ENCODE results near the gene ARHGDIA.
"Not testable (repeated sequence)": the region's sequence is repeated elsewhere in the genome, so short reads cannot be mapped to it uniquely, and the experiment has no call there.

The ARHGDIA gene

DNA sequence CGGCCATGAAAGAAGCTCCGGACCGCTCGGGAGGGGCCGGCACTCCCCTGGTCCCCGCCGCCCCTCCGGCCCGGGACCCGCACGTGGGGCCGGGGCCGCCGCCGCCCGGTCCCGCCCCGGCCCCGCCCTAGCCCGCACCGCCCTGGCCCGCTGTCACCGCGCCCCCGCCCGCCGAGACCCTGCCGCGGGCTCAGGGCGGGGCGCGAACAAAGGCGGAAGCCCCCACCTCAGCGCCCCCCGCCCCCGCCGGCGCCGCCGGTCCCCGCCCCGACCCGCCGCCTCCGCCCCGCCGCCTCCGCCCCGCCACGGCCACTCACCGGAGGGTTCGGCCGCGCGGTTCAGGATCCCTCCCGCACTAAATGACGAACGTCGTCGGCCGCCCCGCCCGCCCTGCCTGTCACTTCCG, at the start of gene ARHGDIA:
ARHGDIA (minus strand) TSS at position 357 of the 406 bp plus-strand sequence. CDS start 1,407 bp downstream, outside the sequence.
- H3K4me1 ChIP-seq (ENCODE audit: control insufficient read depth, insufficient read depth, low read length, unreplicated experiment): peaks cover 29% of the 10 kb centered on the region
- peak within 1 kb of the TSS; percentile 97 for H3K4me3 ChIP-seq (ENCODE audit: low read depth, low read length)
- no peaks in the 10 kb centered on the region for H3K27me3 ChIP-seq (ENCODE audit: insufficient read depth, low read length)
- peaks cover 30% of the 10 kb centered on the region for H3K79me2 ChIP-seq (ENCODE audit: control insufficient read depth, insufficient read depth, low read length, unreplicated experiment)
- H3K27ac ChIP-seq (ENCODE audit: low read depth, low read length): peak within 1 kb of the TSS; percentile 97
- H2AFZ ChIP-seq (ENCODE audit: low read length, unreplicated experiment): peak within 1 kb of the TSS; percentile 93
- H3K36me3 ChIP-seq (ENCODE audit: insufficient read depth, low read length): no peaks in the 10 kb centered on the region

DNA sequence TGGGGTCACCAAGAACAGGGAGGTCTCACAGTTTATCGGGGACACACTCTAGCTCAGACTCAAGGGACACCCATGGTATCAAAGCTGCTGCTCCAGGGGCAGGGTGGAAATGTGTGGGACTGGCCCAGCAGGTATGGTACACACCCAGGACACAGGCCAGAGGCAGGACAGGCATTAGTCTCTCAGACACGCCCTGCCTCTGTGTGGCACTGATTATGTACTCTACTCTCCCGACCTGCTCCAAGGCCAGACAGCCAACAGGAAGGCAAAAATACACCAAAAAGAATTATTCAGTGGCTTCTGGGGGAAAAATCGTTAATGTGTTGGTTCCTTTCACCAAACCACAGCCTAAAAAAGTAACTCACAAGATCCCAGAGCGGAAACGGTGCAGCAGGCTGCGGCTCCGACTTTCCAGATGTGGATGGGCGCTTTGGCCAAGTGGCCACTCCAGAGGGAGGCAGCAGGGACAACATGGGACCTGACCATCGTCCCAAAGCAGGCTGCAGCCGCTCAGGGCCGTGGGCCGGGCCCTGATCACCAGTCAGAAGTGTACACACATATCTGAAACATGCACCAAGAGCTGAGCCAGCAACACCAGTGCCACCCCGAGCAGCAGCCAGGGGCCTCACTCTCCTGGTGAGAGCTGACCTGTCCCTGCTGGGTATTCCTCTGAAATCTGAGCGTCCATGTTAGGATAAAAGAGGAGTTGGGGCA, 47.9 kb upstream of the ARHGDIA start:
- Histone ChIP-seq H3K4me1 (ENCODE audit: control insufficient read depth, insufficient read depth, low read length, unreplicated experiment) (peaks cover 18% of the 10 kb centered on the region), H2AFZ (ENCODE audit: low read length, unreplicated experiment) (no peak overlapping the region), H3K27me3 (ENCODE audit: insufficient read depth, low read length) (no peaks in the 10 kb centered on the region), H3K79me2 (ENCODE audit: control insufficient read depth, insufficient read depth, low read length, unreplicated experiment) (peaks cover 44% of the 10 kb centered on the region), H3K4me3 (ENCODE audit: low read depth, low read length) (no peak overlapping the region), H3K27ac (ENCODE audit: low read depth, low read length) (no peak overlapping the region), H3K36me3 (ENCODE audit: insufficient read depth, low read length) (peaks cover 5% of the 10 kb centered on the region; the same call in 1 of the 2 replicates)

DNA sequence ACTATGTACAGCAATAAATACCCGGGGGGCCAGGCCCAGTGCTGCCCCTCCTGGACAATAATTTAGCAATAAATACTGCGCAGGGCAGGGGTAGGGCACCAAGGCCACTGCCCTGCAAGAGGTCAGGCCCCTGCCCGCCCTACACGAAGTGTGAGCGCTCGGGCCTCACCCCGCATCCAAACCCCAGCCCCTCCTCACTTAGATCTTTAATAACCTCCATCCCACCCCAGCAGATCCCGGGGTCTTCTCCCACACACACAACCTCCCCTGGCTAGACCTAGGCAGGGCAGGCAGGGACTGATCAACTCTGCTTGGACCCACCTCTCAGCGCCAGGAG, 47.2 kb upstream of the ARHGDIA start:
- not testable (repeated sequence) for H3K36me3 ChIP-seq (ENCODE audit: insufficient read depth, low read length); H3K27ac ChIP-seq (ENCODE audit: low read depth, low read length); H3K27me3 ChIP-seq (ENCODE audit: insufficient read depth, low read length); H2AFZ ChIP-seq (ENCODE audit: low read length, unreplicated experiment)
- peaks cover 12% of the 10 kb centered on the region for H3K4me1 ChIP-seq (ENCODE audit: control insufficient read depth, insufficient read depth, low read length, unreplicated experiment)
- peaks cover 39% of the 10 kb centered on the region for H3K79me2 ChIP-seq (ENCODE audit: control insufficient read depth, insufficient read depth, low read length, unreplicated experiment)
- H3K4me3 ChIP-seq (ENCODE audit: low read depth, low read length): peak overlapping the region; percentile 86

DNA sequence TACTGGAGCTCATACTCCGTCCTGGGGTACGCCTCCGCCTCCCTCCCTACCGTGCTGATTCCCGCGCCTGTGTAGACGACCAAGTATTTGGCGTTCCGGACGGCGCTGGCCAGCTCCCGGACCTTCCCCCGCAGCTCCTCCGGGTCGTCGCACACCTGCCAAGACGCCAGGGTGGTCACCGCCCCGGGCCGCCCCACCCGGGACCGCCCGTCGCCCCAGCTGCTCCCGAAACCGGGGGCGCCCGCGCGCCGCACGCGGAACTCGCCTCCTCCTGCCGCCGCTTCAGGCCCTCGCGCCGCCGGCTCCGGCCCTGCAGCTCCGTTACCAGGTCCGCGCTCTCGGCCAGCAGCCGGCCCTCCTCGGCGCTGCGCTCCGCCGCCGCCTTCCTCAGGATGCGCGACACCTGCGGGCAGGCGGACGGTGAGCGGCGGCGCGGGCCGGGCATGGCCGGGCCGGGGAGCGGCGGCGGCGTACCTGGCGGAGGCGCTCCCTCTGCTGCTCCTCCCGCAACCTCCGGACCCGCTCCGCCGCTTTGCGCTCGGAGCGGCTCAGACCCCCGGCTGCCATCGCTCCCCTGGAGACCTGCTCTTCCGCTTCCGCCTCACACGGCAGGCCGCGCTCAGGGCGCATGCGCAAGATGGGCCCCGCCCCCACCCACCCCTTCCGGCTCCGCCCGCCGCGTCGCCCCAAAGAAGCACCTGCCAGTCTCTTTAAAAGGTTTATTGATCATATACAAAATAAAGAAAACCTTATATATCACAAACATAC, 46.6 kb upstream of the ARHGDIA start, which contains the start of gene SIRT7:
SIRT7 (minus strand) TSS at position 612 of the 768 bp plus-strand sequence; CDS start at position 567, 45 bp downstream.
- Histone ChIP-seq H3K79me2 (ENCODE audit: control insufficient read depth, insufficient read depth, low read length, unreplicated experiment) (peaks cover 33% of the 10 kb centered on the region), H3K27ac (ENCODE audit: low read depth, low read length) (peak within 1 kb of the TSS; percentile 26; the same call in 1 of the 2 replicates), H3K36me3 (ENCODE audit: insufficient read depth, low read length) (peaks cover 11% of the 10 kb centered on the region; the same call in 1 of the 2 replicates), H3K4me1 (ENCODE audit: control insufficient read depth, insufficient read depth, low read length, unreplicated experiment) (peaks cover 9% of the 10 kb centered on the region), H2AFZ (ENCODE audit: low read length, unreplicated experiment) (no peak within 1 kb of the TSS), H3K27me3 (ENCODE audit: insufficient read depth, low read length) (no peaks in the 10 kb centered on the region), H3K4me3 (ENCODE audit: low read depth, low read length) (peak within 1 kb of the TSS; percentile 86)

DNA sequence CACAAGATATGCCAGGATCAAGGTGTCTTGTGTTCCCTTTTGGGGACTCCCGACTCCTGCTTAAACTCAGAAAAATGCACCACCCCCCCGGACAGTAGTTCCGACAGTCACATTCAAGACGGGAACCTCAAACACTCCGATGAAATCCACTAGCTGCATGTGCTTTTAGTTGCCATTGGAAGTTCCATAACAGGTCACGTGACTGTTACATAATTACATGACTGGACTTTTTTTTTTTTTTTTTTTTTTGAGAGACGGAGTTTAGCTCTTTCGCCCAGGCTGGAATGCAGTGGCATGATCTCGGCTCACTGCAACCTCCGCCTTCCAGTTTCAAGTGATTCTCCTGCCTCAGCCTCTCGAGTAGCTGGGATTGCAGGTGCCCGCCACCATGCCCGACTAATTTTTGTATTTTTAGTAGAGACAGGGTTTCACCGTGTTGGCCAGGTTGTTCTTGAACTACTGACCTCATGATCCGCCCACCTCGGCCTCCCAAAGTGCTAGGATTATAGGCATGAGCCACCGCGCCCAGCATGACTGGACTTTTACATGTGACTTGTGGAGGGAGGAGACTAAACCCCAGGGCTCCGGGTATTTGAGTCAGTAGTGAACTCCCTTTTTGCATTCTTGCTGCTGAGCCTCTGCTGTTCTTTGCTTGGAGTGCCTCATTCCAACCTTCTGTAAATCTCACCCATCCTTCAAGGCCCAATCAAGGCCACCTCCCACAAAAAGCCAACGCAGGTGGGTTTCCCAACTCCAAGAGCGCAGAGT, 45.3 kb upstream of the ARHGDIA start:
- no peak overlapping the region for H2AFZ ChIP-seq (ENCODE audit: low read length, unreplicated experiment)
- peak overlapping the region; percentile 86 for H3K4me3 ChIP-seq (ENCODE audit: low read depth, low read length)
- H3K36me3 ChIP-seq (ENCODE audit: insufficient read depth, low read length): peaks cover 11% of the 10 kb centered on the region; the same call in 1 of the 2 replicates
- H3K27ac ChIP-seq (ENCODE audit: low read depth, low read length): peak overlapping the region; percentile 4; the same call in 1 of the 2 replicates
- no peaks in the 10 kb centered on the region for H3K27me3 ChIP-seq (ENCODE audit: insufficient read depth, low read length)
- peaks cover 24% of the 10 kb centered on the region for H3K79me2 ChIP-seq (ENCODE audit: control insufficient read depth, insufficient read depth, low read length, unreplicated experiment)
- peaks cover 7% of the 10 kb centered on the region for H3K4me1 ChIP-seq (ENCODE audit: control insufficient read depth, insufficient read depth, low read length, unreplicated experiment)

DNA sequence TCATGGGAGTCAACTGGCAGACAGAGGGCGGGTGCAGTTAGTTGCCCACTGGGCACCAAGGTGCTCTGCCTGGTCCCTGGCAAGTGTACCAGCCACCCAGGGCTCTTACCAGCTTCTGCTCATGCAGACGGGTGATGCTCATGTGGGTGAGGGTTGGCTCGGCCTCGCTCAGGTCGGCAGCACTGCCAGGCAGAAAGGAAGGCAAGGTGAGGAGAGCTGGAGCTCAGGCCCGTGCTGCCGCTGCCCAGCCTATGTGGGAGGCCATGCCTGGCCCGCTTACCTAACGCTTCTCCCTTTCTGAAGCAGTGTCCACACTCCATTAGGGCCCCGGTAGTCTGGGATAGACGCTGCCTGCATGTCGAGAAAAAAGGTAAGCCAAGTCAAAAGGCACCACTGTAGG, 44.2 kb upstream of the ARHGDIA start:
- peaks cover 7% of the 10 kb centered on the region for H3K4me1 ChIP-seq (ENCODE audit: control insufficient read depth, insufficient read depth, low read length, unreplicated experiment)
- no peak overlapping the region for H2AFZ ChIP-seq (ENCODE audit: low read length, unreplicated experiment)
- no peak overlapping the region for H3K27ac ChIP-seq (ENCODE audit: low read depth, low read length)
- H3K79me2 ChIP-seq (ENCODE audit: control insufficient read depth, insufficient read depth, low read length, unreplicated experiment): peaks cover 16% of the 10 kb centered on the region
- H3K36me3 ChIP-seq (ENCODE audit: insufficient read depth, low read length): peaks cover 11% of the 10 kb centered on the region; the same call in 1 of the 2 replicates
- H3K27me3 ChIP-seq (ENCODE audit: insufficient read depth, low read length): no peaks in the 10 kb centered on the region
- no peak overlapping the region for H3K4me3 ChIP-seq (ENCODE audit: low read depth, low read length)

DNA sequence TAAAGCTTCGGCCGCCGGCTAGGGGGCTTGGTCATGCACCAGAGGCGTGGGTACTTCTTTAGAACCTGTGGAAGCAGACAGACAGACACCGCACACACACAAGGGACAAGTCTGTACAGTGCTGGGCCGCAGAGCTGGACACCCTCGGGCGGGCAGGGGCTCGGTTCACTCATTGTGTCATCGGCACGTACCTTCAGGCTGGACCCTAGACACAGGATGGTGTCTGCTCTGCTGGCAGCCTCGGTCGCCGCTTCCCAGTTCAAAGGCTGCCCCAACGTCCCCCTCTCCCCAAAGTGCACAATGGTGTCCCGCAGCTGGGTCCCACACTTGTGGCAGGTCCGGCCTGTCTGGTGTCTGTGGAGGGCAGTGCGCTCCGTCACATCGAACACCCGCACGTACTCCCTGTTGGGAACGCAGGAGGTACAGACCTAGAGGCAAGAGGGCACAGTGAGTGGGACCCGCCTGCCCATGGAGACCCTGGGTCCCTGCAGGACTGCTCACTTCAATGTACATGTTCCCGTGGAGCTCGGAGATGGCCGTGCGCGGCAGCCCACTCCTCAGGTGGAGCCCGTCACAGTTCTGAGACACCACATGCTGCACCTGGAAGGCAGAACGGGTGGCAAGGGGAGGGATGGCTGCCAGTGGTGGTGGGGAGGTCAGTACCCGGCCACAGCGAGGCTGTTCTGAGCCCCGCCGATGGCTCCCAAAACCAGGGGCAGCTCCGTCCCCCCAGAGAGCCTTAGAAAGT, 43.1 kb upstream of the ARHGDIA start:
- Histone ChIP-seq H3K4me3 (ENCODE audit: low read depth, low read length) (no peak overlapping the region), H2AFZ (ENCODE audit: low read length, unreplicated experiment) (no peak overlapping the region), H3K27ac (ENCODE audit: low read depth, low read length) (no peak overlapping the region), H3K79me2 (ENCODE audit: control insufficient read depth, insufficient read depth, low read length, unreplicated experiment) (peaks cover 11% of the 10 kb centered on the region), H3K4me1 (ENCODE audit: control insufficient read depth, insufficient read depth, low read length, unreplicated experiment) (peaks cover 7% of the 10 kb centered on the region), H3K27me3 (ENCODE audit: insufficient read depth, low read length) (no peaks in the 10 kb centered on the region), H3K36me3 (ENCODE audit: insufficient read depth, low read length) (peaks cover 11% of the 10 kb centered on the region; the same call in 1 of the 2 replicates)

DNA sequence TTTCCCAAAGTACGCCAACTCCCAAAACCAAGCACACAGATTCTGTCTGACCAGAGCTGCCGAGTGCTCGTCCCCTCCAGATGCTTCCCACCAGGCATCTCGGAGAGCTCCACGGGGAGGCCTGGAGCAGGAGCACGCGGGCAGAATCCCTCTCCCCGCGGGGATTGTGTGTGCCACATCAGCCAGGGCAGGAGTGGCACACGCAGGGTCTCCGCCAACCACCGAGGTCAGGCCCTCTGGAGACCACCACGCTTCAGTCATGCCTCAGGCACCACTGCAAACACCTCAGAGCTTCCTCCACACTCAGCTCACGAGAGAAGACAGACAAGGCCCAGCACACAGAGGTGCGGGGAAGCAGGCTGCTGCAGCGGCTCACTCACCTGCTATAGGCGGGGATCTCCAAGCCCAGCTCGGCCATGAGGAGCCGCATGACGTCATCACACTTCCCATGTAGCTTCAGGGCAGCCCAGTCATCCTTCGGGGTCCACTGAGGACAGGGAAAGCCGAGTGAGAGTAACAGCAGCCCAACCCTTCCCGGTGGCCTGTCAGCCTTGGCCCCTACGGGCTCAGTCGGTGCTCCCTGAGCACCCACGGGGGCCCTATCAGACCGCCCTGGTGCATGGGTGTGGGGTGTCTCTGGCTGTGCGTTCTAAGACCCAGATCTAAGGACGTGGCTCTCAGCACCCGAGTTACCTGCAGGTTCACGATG, 42.4 kb upstream of the ARHGDIA start:
- Histone ChIP-seq H2AFZ (ENCODE audit: low read length, unreplicated experiment) (no peak overlapping the region), H3K36me3 (ENCODE audit: insufficient read depth, low read length) (peaks cover 11% of the 10 kb centered on the region; the same call in 1 of the 2 replicates), H3K79me2 (ENCODE audit: control insufficient read depth, insufficient read depth, low read length, unreplicated experiment) (peaks cover 11% of the 10 kb centered on the region), H3K4me1 (ENCODE audit: control insufficient read depth, insufficient read depth, low read length, unreplicated experiment) (peaks cover 7% of the 10 kb centered on the region), H3K4me3 (ENCODE audit: low read depth, low read length) (no peak overlapping the region), H3K27me3 (ENCODE audit: insufficient read depth, low read length) (no peaks in the 10 kb centered on the region), H3K27ac (ENCODE audit: low read depth, low read length) (no peak overlapping the region)

DNA sequence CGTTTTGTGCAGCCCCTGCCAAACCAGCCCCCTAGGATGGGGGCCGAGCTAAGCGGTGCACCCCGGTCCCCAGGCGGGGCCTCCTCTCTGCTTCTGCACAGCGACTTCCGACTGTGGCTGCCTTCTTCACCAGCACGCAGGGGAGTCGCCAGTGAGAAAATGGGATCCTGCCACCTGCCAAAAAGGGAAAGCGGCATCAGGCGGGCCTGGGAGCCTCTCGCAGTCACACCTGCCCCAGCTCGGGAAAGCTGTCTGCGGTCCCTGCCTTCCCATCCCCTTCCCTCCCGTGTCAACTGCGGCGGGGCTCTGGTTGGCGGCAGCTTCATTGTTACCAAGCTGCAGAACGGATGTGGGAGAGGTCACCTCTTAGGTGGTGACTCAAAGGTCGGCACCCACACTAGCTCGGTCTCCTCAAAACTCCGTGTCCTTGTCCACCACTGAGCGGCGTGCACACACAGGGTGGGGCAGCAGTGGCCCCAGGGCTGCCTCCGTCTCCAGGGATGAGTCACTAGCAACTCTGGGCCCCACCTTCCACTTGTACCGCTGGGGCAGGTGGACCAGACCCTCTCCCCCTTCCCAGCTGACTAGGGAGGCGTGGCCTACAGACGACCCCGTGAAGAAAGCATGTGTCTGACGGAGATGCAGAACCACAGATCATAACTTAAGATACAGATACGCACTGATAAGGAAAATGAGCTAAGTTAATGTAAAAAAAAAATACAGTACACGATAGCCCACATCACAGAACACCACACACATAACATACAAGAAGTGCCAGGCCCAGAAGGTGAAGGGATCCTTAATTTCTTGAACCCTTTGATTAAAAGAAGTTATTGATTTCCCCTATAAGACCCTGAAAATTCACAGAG, 41.5 kb upstream of the ARHGDIA start:
- Histone ChIP-seq H3K4me1 (ENCODE audit: control insufficient read depth, insufficient read depth, low read length, unreplicated experiment) (peaks cover 7% of the 10 kb centered on the region), H3K36me3 (ENCODE audit: insufficient read depth, low read length) (peaks cover 11% of the 10 kb centered on the region; the same call in 1 of the 2 replicates), H3K27me3 (ENCODE audit: insufficient read depth, low read length) (no peaks in the 10 kb centered on the region), H3K4me3 (ENCODE audit: low read depth, low read length) (no peak overlapping the region), H3K79me2 (ENCODE audit: control insufficient read depth, insufficient read depth, low read length, unreplicated experiment) (peaks cover 11% of the 10 kb centered on the region), H2AFZ (ENCODE audit: low read length, unreplicated experiment) (no peak overlapping the region), H3K27ac (ENCODE audit: low read depth, low read length) (no peak overlapping the region)
